ENCODE measurements around the gene GPR35. TPM values are rescaled to one million over a fixed set of nuclear protein-coding genes. Genes with fewer than 3 reads are reported as not detected.
"Not testable (repeated sequence)": the region's sequence is repeated elsewhere in the genome, so short reads cannot be mapped to it uniquely, and the experiment has no call there.

Gene GPR35
- total RNA-seq, 1 donor from 2014 or later = 0.13 TPM

- DNase-seq (ENCODE audit: low read depth in 2 of 2) = no peak
These were observed 30.9 kb downstream of the GPR35 start for GRCh38 chr2:240655931-240656886.

DNA sequence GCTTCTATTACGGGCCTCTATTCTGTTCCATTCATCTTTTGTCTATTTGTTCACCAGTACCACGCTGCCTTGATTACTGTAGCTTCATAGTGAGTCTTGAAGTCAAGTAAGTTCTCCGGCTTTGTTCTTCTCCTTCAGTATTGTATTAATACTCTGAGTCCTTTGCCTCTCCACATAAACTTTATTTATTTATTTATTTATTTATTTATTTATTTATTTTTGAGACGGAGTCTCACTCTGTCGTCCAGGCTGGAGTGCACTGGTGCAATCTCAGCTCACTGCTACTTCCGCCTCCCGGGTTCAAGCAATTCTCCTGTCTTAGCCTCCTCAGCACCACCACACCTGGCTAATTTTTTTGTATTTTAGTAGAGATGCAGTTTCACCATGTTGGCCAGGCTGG, 34.6 kb downstream of the GPR35 start:
- not testable (repeated sequence) for DNase-seq (ENCODE audit: low read depth in 2 of 2)

- no peak for DNase-seq (ENCODE audit: low read depth in 2 of 2)
These were observed 37.4 kb downstream of the GPR35 start for GRCh38 chr2:240662681-240663080.

GRCh38 chr2:240663546-240664190, 38.4 kb downstream of the GPR35 start:
- DNase-seq (ENCODE audit: low read depth in 2 of 2) = no peak

DNA sequence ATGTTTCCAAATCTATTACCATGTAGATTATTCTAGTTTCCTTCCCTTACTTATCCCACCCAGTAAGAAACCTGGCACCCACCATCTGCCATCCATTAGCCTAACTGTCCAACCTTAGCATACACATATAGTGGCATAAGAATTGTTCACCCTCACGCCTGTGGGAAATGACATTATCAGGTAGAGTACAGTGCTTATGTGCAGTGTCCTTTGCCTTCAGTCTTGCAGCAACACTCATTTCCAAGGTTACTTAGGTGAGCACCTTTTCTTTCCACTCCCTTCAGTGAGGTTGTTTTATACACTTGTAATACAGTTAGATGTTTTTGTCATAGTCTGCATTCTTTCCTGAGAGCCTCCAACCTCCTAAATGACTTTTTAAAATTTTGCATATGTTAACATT, 39.3 kb downstream of the GPR35 start:
- no peak for DNase-seq (ENCODE audit: low read depth in 2 of 2)

- no peak for DNase-seq (ENCODE audit: low read depth in 2 of 2)
These were observed 45.1 kb downstream of the GPR35 start for GRCh38 chr2:240670402-240670801.

DNA sequence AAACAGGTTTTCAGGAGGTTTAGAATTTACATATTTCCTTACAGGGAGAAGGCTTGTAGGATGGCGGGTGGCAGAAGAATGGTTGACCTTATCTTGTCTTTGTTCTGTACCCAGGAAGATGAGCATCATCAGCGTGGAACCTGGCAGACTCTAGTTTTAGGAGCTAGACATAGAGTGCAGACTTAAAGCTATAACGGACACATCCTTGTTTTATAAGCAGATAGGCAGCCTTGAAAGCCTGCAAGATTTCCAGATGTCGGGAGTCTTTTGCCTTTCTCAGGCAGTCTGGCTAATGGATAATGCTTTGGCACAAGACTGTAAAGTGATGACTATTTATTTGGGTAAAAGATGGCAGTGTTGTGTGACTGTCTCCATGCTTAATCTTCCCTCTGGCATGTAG, 45.7 kb downstream of the GPR35 start:
- no peak for DNase-seq (ENCODE audit: low read depth in 2 of 2)

DNA sequence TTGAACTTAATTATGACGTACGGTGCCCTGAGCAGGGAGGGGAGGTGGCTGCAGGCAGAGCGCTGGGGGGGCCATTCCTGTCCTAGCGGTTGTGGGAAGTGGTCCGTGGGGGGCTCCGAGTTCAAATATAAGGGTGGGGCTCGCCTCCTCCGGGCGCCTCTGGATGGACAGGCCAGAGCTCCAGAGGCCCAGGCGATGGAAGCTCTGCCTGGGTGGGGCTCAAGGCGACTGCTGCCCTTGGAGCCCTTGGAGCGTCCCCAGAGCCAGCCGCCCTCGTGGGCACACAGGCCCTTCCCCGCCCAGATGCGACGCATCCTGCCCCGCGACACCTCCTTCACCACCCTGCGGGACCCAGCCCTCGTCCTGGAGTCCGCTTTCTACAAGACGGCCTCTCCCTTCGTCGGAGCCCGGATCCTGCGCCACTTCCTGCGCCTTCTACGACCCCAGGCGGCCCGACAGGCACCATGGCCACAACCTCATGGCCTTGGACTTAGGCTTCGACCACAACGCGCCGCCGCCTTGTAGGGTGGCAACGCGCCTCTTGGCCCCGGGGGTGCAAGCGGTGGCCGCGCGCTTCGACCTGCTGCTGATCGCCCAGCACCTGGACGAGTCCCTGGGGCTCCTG, 46.9 kb downstream of the GPR35 start:
- DNase-seq (ENCODE audit: low read depth in 2 of 2) = no peak

GRCh38 chr2:240672701-240673190, 47.5 kb downstream of the GPR35 start:
- no peak for DNase-seq (ENCODE audit: low read depth in 2 of 2)

- DNase-seq (ENCODE audit: low read depth in 2 of 2) = not testable (repeated sequence)
These were observed 49.3 kb downstream of the GPR35 start for GRCh38 chr2:240674461-240675184.

DNA sequence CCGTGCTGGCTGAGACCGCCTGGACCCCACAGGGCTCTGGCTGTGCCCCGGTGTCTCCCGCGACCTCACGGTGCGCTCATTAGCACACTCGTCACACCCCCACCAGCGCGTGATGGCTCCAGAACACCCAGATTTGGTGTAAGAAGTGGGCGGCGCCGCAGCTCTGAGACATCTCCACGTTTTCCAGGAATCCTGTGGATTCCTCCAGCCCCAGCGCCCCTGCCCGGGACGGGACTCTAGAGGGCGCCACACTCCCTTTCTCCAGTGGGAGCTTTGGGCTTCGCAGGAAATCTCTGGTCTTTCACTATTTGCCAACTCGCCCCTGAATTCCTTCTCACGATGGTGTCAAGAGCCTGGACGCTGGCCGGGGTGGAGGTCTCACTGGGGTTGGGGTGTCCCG, 50.1 kb downstream of the GPR35 start:
- not testable (repeated sequence) for DNase-seq (ENCODE audit: low read depth in 2 of 2)

- DNase-seq (ENCODE audit: low read depth in 2 of 2) = not testable (repeated sequence)
These were observed 52.8 kb downstream of the GPR35 start for GRCh38 chr2:240678043-240678442.

DNA sequence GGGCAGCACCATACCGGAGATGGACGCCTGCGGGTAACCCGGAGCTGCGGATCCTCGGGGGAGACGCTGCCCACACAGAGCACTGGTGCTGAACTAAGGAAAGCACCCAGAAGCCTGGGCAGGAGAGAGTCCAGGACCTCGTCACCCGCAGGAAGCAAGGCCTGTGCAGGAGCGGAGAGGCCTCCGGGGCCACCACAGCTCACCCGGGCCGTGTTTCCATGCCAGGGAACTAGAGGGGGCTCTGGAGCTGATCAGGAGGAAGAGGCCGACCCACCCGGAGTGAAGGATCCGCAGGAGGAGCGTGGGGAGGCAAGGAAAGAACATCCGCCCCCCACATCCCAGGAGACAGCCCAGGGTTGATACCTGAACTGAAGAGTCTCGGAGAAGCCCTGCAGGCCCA, 53.6 kb downstream of the GPR35 start:
- not testable (repeated sequence) for DNase-seq (ENCODE audit: low read depth in 2 of 2)

GRCh38 chr2:240680185-240680584, 54.9 kb downstream of the GPR35 start:
- not testable (repeated sequence) for DNase-seq (ENCODE audit: low read depth in 2 of 2)

Other genes starting within 250 kb of the GPR35 start
- 12.5 and 14.4 TPM in 2 replicates for gene GPC1, start 189.8 kb upstream of the GPR35 start, total RNA-seq
- 3.2 and 6.2 TPM in 2 replicates for gene ANKMY1, start 67.5 kb upstream of the GPR35 start, total RNA-seq
- 1.4 and 1.8 TPM in 2 replicates for gene DUSP28, start 65.1 kb upstream of the GPR35 start, total RNA-seq
- 16.2 and 38.6 TPM in 2 replicates for gene RNPEPL1, start 57.0 kb upstream of the GPR35 start, total RNA-seq
- 20.4 and 22.6 TPM in 2 replicates for gene CAPN10, start 38.7 kb upstream of the GPR35 start, total RNA-seq
- gene AQP12B, start 57.4 kb downstream of the GPR35 start, total RNA-seq = not detected in 2 replicates
- not detected in 2 replicates for gene AQP12A, start 66.4 kb downstream of the GPR35 start, total RNA-seq
- gene KIF1A, start 194.7 kb downstream of the GPR35 start, total RNA-seq = under 0.01 TPM in 2 replicates
- not detected in 2 replicates for gene AGXT, start 243.3 kb downstream of the GPR35 start, total RNA-seq